MCF 10A (cell line): ENCODE data around the gene TXNRD1. TPM values are rescaled to one million over a fixed set of nuclear protein-coding genes. Genes with fewer than 3 reads are reported as not detected.
A peak's percentile ranks its signal among the peaks of the same experiment; 100 is the strongest.
"Not testable (repeated sequence)": the region's sequence is repeated elsewhere in the genome, so short reads cannot be mapped to it uniquely, and the experiment has no call there.

Source experiments
- BruUV-seq: library from RNA; stranded (reverse); fragments of 400-500 nt; replicated peaks from 2 replicates; lab custom pipeline; 2021; lab: Mats Ljungman, UMichigan
- CTCF ChIA-PET: fragments of 300-600 bp; sonication (Branson Sonifier 250); formaldehyde crosslinking; extraction: SDS; loops from one replicate; lab custom pipeline; 2021; ENCODE audit warnings: antibody characterized with exemption, inconsistent platforms; lab: Yijun Ruan, JAX
- POLR2A ChIA-PET: fragments of 300-600, 350-650 bp; sonication (Branson Sonifier 250); formaldehyde crosslinking; extraction: SDS; loops from one replicate; lab custom pipeline; 2020; ENCODE audit warnings: antibody characterized with exemption, inconsistent platforms; lab: Yijun Ruan, JAX
- DNase-seq: peaks from one replicate; pipeline ENCODE4 v3.0.0-alpha.2; 2018; ENCODE audit not compliant: unreplicated experiment
- H3K27ac Mint-ChIP-seq: one replicate; pipeline ENCODE4 v1.8.0; 2022; ENCODE audit warnings: mild to moderate bottlenecking, low read depth, mixed read lengths; ENCODE audit not compliant: unreplicated experiment
- H3K27me3 Mint-ChIP-seq: one replicate; pipeline ENCODE4 v1.8.0; 2022; ENCODE audit warnings: mixed read lengths; ENCODE audit not compliant: insufficient read depth, unreplicated experiment
- H3K36me3 Mint-ChIP-seq: one replicate; pipeline ENCODE4 v1.8.0; 2022; ENCODE audit warnings: mild to moderate bottlenecking, moderate library complexity, mixed read lengths; ENCODE audit not compliant: insufficient read depth, unreplicated experiment
- H3K4me1 Mint-ChIP-seq: one replicate; pipeline ENCODE4 v1.8.0; 2022; ENCODE audit warnings: mixed read lengths; ENCODE audit not compliant: insufficient read depth, unreplicated experiment
- H3K4me3 Mint-ChIP-seq: one replicate; pipeline ENCODE4 v1.8.0; 2022; ENCODE audit warnings: mild to moderate bottlenecking, moderate library complexity, mixed read lengths; ENCODE audit not compliant: unreplicated experiment
- H3K9me3 Mint-ChIP-seq: one replicate; pipeline ENCODE4 v1.8.0; 2022; ENCODE audit warnings: mixed read lengths; ENCODE audit not compliant: unreplicated experiment
- intact Hi-C: fragments of 100-400 bp; cut with micrococcal nuclease; formaldehyde crosslinking; loops from 2 replicates; pipeline ENCODE4 v1.14.1; 2022
- total RNA-seq: library from RNA; stranded (reverse); gene quantifications from 2 replicates; pipeline ENCODE4 v1.2.3, GENCODE V29; 2022
- TF ChIP-seq, protein P1 (sequence below): fragments of 200-600 bp; IDR thresholded peaks from one replicate; pipeline ENCODE4 v1.8.0; 2022; ENCODE audit warnings: antibody characterized with exemption, mild to moderate bottlenecking; ENCODE audit not compliant: unreplicated experiment

TXNRD1 gene
- total RNA-seq, 1 experiment from 2014 or later, result 64.0 TPM

DNA sequence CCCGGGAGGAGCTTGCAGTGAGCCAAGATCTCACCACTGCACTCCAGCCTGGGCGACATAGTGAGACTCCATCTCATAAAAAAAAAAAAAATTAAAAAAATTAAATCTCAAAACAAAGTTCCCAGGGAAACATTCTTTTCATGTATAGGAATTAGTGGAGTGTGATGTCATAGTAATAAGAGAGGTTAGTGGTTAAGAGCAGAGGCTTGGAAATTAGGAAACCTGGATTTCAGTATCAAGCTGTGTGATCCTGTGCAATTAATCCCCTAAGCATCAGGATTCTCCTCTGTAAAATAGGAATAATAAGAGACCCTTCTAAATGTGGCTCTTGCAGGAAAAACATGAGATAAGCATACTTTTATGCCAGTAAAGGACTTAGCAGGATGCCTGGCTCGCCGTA lies 3.1 kb upstream of the TXNRD1 start:
- no TSS peak for BruUV-seq
- ChIA-PET CTCF (no interaction called here), POLR2A (no interaction called here)

DNA sequence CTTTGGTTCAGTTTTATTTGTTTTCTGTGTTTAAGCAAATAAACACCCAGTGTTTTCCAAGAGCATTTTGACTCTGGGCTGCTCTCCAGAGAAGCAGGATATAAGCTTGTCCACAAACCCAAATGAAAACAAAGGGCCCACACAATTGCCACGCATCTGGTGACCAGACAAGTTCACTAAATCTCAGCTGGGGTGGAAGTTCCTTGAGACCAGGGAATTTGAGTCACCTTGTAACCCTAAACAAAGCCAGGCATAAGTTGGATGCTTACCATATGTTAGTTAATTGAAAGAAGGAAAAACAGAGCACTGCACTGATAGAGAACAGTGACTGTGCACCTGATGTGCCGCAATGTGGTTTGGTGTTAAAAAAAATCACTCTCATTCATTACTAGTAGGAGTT lies 1.6 kb upstream of the TXNRD1 start:
- no peak overlapping the region for H3K27ac Mint-ChIP-seq
- peaks cover 7% of the 10 kb centered on the region for H3K4me1 Mint-ChIP-seq
- TF ChIP-seq, protein P1, sequence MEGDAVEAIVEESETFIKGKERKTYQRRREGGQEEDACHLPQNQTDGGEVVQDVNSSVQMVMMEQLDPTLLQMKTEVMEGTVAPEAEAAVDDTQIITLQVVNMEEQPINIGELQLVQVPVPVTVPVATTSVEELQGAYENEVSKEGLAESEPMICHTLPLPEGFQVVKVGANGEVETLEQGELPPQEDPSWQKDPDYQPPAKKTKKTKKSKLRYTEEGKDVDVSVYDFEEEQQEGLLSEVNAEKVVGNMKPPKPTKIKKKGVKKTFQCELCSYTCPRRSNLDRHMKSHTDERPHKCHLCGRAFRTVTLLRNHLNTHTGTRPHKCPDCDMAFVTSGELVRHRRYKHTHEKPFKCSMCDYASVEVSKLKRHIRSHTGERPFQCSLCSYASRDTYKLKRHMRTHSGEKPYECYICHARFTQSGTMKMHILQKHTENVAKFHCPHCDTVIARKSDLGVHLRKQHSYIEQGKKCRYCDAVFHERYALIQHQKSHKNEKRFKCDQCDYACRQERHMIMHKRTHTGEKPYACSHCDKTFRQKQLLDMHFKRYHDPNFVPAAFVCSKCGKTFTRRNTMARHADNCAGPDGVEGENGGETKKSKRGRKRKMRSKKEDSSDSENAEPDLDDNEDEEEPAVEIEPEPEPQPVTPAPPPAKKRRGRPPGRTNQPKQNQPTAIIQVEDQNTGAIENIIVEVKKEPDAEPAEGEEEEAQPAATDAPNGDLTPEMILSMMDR, result no peak
- BruUV-seq, result no TSS peak
- no peak overlapping the region for H3K4me3 Mint-ChIP-seq
- DNase-seq, result peak; percentile 78
- ChIA-PET CTCF (interaction anchor here (0.6 kb wide), 2 partner anchors 79 to 167 kb away, joined by 3 to 4 read pairs; no protein-coding TSS in a partner anchor), POLR2A (interaction anchor here (0.6 to 1.4 kb wide), 3 partner anchors 44 to 74 kb away, joined by 3 to 11 read pairs (median 5); no protein-coding TSS in a partner anchor)
- peaks cover 8% of the 10 kb centered on the region for H3K9me3 Mint-ChIP-seq
- no peaks in the 10 kb centered on the region for H3K27me3 Mint-ChIP-seq
- peaks cover 6% of the 10 kb centered on the region for H3K36me3 Mint-ChIP-seq
- intact Hi-C loops, result no loop called here

More for the DNA sequence above, 3.1 kb upstream of the TXNRD1 start:
- peaks cover 6% of the 10 kb centered on the region for H3K36me3 Mint-ChIP-seq
- peaks cover 5% of the 10 kb centered on the region for H3K4me1 Mint-ChIP-seq
- H3K4me3 Mint-ChIP-seq, result no peak overlapping the region
- no peaks in the 10 kb centered on the region for H3K27me3 Mint-ChIP-seq
- no peak overlapping the region for H3K27ac Mint-ChIP-seq
- DNase-seq, result no peak
- peaks cover 8% of the 10 kb centered on the region for H3K9me3 Mint-ChIP-seq
- TF ChIP-seq, protein P1, result no peak
- intact Hi-C loops, result no loop called here

DNA sequence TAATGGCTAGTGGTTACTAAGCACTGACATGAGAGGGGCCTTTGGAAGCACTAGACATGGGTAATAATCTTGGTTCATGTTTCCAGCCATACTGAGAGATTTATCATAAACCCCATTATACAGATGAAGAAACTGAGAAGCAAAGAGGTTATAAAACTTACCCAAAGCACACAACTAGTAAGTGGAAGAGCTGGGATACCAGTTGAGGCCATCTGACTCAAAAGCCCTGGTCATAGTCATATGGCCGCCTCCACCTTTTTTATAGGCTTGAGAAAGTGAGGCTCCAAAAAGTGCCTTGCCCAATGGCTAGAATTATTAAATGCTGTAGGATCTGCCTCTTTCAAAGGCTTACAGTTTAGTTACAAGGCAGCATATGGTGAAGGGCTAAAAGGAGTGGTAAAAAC lies 944 bp downstream of the TXNRD1 start:
- Mint-ChIP-seq H3K27ac (peak overlapping the region; percentile 6), H3K4me1 (peaks cover 21% of the 10 kb centered on the region), H3K36me3 (peaks cover 12% of the 10 kb centered on the region), H3K9me3 (no peaks in the 10 kb centered on the region), H3K27me3 (no peaks in the 10 kb centered on the region), H3K4me3 (no peak overlapping the region)
- TF ChIP-seq, protein P1, result no peak
- intact Hi-C loops, result no loop called here
- BruUV-seq, result no TSS peak
- CTCF ChIA-PET, result interaction anchor here (0.6 to 1.8 kb wide), 5 partner anchors 14 to 774 kb away, joined by 3 to 7 read pairs (median 3); no protein-coding TSS in a partner anchor
- POLR2A ChIA-PET, result interaction anchor here (0.9 to 8.9 kb wide), 2 partner anchors 23 to 72 kb away, joined by 3 to 417 read pairs; no protein-coding TSS in a partner anchor
- DNase-seq, result no peak

- peak overlapping the region; percentile 99 for H3K27ac Mint-ChIP-seq
- H3K4me3 Mint-ChIP-seq, DNase-seq, H3K27me3 Mint-ChIP-seq, H3K9me3 Mint-ChIP-seq, intact Hi-C loops, BruUV-seq: not testable (repeated sequence)
- H3K36me3 Mint-ChIP-seq, result peaks cover 12% of the 10 kb centered on the region
- ChIA-PET CTCF (interaction anchor here (0.6 to 1.5 kb wide), 6 partner anchors 17 to 209 kb away, joined by 3 to 7 read pairs (median 4); no protein-coding TSS in a partner anchor), POLR2A (interaction anchor here (0.6 to 8.9 kb wide), 8 partner anchors 11 to 113 kb away, joined by 3 to 417 read pairs (median 3); no protein-coding TSS in a partner anchor)
- H3K4me1 Mint-ChIP-seq, result peaks cover 26% of the 10 kb centered on the region
These were observed 2.9 kb downstream of the TXNRD1 start for GRCh38 chr12:104218506-104218905.
